ENCODE results near the gene CETN3. TPM values are rescaled to one million over a fixed set of nuclear protein-coding genes. Genes with fewer than 3 reads are reported as not detected.

CETN3 gene
- total RNA-seq, 1 donor from 2014 or later = 27.8 TPM

- TF ChIP-seq, protein P1, sequence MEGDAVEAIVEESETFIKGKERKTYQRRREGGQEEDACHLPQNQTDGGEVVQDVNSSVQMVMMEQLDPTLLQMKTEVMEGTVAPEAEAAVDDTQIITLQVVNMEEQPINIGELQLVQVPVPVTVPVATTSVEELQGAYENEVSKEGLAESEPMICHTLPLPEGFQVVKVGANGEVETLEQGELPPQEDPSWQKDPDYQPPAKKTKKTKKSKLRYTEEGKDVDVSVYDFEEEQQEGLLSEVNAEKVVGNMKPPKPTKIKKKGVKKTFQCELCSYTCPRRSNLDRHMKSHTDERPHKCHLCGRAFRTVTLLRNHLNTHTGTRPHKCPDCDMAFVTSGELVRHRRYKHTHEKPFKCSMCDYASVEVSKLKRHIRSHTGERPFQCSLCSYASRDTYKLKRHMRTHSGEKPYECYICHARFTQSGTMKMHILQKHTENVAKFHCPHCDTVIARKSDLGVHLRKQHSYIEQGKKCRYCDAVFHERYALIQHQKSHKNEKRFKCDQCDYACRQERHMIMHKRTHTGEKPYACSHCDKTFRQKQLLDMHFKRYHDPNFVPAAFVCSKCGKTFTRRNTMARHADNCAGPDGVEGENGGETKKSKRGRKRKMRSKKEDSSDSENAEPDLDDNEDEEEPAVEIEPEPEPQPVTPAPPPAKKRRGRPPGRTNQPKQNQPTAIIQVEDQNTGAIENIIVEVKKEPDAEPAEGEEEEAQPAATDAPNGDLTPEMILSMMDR (conservative IDR thresholded peaks at IDR 0.05; ENCODE audit: low read depth, low read length) = no peak
- no peak for DNase-seq (ENCODE audit: low read depth)
- no peak overlapping the region for H3K4me3 ChIP-seq (ENCODE audit: low read depth, low read length)
Measured at GRCh38 chr5:90402521-90403255, 6.9 kb downstream of the CETN3 start.

GRCh38 chr5:90399251-90399650 lies 10.3 kb downstream of the CETN3 start:
- TF ChIP-seq, protein P1 (conservative IDR thresholded peaks at IDR 0.05; ENCODE audit: low read depth, low read length) = no peak
- no peak for DNase-seq (ENCODE audit: low read depth)
- no peak overlapping the region for H3K4me3 ChIP-seq (ENCODE audit: low read depth, low read length)

- H3K4me3 ChIP-seq (ENCODE audit: low read depth, low read length) = no peak overlapping the region
- TF ChIP-seq, protein P1 (conservative IDR thresholded peaks at IDR 0.05; ENCODE audit: low read depth, low read length) = no peak
- no peak for DNase-seq (ENCODE audit: low read depth)
Measured at GRCh38 chr5:90398726-90399125, 10.8 kb downstream of the CETN3 start.

DNA sequence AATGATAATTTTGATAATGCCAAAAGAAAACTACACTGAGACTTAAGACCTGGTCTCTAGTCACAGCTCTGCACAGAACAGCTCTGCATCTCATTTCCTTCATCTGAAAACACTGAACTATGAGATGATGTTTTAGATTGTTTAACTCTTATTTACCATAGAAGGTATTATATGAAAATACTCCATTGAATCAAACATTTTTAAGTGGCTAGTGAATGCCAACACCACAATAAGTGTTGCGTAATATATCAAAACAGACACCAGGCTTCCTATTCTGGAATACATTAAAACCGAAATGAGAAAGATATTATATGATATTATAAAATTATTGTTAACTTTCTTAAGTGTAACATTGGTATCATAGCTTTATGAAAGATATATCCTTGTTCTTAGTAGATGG lies 14.6 kb downstream of the CETN3 start:
- H3K4me3 ChIP-seq (ENCODE audit: low read depth, low read length) = no peak overlapping the region
- no peak for DNase-seq (ENCODE audit: low read depth)
- TF ChIP-seq, protein P1 (conservative IDR thresholded peaks at IDR 0.05; ENCODE audit: low read depth, low read length) = no peak

DNA sequence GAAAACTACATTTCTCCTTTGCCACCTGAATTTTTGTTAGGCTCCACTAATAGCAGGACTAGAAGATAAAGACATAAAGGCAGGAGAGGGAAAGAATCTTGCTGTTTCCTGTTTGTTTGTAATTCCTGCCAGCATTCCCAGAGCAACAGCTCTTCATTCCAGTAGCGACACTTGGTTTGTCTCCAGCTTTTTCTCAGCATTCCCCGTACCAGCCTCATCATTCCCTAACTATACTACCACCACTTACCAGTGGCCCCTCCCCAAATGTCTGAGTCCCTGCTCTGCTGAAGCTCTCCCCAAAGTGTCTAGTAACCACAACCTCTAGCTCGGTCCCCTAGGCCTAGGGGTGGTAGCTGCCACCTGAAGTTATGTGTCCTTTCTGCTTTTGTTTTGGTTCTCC lies 18.6 kb downstream of the CETN3 start:
- no peak for DNase-seq (ENCODE audit: low read depth)
- TF ChIP-seq, protein P1 (conservative IDR thresholded peaks at IDR 0.05; ENCODE audit: low read depth, low read length) = no peak

DNA sequence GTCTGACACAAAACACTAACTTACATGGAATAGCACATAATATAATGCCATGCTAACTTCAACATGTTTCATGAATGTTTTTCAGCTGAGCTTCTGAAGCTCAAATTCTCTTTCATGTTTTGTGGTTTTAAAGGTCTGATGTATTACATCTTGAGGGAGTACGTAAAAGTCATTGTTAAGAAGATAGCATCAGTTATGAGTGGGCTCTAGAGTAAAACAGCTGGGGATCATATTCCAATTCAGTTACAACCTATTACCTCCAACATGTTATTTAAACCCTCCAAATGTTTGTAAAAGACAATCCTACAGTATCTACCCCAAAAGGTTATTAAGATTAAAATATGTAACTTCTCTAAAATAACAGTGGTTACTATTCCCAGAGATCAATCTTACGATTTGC lies 19.2 kb downstream of the CETN3 start:
- TF ChIP-seq, protein P1 (conservative IDR thresholded peaks at IDR 0.05; ENCODE audit: low read depth, low read length) = no peak
- no peak for DNase-seq (ENCODE audit: low read depth)
- no peak overlapping the region for H3K4me3 ChIP-seq (ENCODE audit: low read depth, low read length)

More for the DNA sequence above, 18.6 kb downstream of the CETN3 start:
- H3K4me3 ChIP-seq (ENCODE audit: low read depth, low read length) = no peak overlapping the region

DNA sequence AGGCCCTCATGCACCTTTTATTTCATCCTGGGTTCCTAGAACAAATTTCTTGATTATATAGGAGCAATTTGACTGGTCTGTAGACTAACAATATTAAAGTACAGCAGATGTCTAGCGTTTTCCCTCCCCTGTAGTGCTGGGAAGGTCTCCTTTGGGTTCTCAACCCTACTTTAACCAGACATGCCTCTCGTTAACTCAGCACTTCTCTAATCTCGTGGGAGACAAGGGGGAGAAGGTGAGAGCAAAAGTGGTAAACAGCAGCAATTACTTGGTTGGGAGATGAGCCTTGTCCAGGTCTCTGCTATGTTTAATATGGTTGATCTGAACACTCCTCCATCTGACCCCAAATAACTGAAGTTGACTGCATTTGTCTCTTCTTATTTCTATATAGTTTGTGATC lies 22.0 kb downstream of the CETN3 start:
- TF ChIP-seq, protein P1 (conservative IDR thresholded peaks at IDR 0.05; ENCODE audit: low read depth, low read length) = no peak
- no peak overlapping the region for H3K4me3 ChIP-seq (ENCODE audit: low read depth, low read length)
- DNase-seq (ENCODE audit: low read depth) = no peak
